ENCODE results near the gene WDR33.
"Not testable (repeated sequence)": the region's sequence is repeated elsewhere in the genome, so short reads cannot be mapped to it uniquely, and the experiment has no call there.

WDR33 gene

DNA sequence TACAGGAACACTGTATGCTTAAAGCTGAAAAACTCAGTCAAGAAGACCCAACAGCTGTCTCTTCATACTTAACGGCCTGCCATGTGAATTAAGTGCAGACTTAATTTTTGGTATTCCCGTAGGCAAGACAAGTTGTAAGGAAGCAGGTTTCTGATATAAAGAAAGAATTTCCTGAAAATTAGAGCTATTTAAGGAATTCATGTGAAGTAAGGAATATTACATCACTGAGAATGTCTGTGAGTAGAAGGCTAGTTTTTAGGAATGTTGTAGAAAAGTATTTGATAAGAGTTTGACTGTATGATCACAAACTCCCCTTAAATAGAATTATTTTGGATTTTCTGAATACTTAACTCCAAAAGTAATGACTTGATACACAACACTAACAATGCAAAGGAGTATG, 51.0 kb downstream of the WDR33 start:
- DNase-seq: no peak

DNA sequence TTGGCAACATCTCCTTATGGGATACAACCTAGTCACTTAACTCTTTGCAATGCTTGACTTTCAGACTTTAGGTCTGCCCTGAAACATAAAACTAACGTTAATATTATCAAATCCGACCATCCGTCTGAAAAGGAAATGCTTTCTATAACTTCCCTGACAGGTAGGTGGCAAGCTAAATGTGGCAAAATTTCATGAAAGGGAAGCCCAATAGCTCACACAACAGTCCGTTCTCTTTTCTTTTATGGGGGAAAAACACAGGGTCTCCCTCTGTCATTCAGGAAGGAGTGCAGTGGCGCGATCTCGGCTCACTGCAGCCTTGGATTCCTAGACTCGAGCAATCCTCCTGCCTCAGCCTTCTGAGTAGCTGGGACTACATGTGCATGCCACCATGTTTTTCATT, 56.8 kb downstream of the WDR33 start:
- DNase-seq: no peak

DNA sequence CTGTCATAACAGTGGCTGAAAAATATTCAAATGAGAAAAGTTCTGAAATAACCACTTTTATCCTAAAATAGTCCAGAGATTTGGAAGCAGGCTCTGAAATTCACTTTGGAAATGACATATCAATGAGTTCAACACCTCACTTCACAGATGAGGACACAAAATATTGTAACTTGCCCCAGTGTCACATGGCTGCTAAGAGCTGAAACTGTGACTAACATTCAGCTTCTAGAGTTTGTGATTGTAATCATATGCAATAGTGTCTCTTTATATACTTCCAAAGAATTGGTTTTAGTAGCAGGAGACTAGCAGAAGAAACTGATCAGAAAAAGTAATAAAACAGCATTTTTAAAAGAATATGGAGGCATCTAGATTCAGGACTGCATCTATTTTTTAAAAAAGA, 57.6 kb downstream of the WDR33 start:
- DNase-seq: no peak

DNA sequence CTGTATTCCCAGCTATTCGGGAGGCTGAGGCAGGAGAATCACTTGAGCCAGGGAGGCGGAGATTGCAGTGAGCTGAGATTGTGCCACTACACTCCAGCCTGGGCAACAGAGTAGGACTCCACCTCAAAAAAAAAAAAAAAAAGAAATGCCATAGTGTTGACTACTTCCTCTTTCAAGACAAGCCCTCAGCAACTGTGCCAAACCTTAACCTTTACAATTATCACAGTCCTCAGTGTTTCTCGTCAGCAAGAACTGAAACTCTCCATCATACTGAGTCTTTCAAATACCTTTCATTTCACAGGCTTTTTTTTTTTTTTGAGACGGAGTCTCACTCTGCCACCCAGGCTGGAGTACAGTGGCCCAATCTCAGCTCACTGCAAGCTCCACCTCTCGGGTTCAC, 61.4 kb downstream of the WDR33 start:
- not testable (repeated sequence) for DNase-seq

DNA sequence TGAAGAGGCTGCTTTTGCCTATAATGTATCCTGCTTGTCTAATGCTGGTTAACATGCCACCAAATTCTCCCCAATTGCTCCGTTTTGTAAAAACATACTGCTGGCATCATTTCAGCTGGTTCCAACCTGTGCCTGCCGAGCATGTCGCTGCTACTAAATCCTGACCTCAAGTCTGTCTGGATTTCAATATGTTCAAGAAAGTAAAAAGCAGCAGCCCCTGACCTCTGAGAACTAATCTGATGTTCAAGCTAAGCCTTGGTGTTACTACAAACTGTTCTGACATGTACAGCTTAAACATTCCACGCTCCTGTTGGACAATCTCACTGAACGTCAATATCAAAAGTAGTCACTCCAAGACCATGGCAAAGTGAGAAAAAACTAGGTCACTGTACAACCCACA, 63.4 kb downstream of the WDR33 start:
- DNase-seq: no peak

DNA sequence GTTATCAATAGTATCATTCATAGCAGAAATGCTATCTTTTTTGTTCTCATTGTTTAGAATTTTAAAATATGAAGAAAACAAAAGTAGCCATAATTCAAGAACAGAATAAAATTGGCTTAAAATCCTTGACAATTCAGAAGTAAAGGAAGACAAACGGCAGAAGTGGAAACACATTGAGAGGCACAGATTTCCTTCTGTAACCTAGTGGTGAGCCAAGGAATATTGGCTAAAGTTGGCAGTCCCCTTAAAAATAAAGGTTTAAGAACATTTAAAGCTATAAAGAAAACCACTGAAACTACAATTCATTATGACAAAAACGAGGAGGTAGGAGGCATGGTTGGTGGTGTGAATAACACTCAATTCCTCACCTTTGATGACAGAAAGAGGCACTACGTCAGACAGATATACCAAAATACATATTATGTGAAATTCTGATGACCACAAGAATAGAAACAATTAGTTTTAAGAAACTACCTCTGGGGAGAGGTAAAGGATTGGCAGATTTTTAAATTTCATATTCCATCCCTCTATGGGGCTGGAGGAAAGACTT, 67.4 kb downstream of the WDR33 start:
- no peak for DNase-seq

DNA sequence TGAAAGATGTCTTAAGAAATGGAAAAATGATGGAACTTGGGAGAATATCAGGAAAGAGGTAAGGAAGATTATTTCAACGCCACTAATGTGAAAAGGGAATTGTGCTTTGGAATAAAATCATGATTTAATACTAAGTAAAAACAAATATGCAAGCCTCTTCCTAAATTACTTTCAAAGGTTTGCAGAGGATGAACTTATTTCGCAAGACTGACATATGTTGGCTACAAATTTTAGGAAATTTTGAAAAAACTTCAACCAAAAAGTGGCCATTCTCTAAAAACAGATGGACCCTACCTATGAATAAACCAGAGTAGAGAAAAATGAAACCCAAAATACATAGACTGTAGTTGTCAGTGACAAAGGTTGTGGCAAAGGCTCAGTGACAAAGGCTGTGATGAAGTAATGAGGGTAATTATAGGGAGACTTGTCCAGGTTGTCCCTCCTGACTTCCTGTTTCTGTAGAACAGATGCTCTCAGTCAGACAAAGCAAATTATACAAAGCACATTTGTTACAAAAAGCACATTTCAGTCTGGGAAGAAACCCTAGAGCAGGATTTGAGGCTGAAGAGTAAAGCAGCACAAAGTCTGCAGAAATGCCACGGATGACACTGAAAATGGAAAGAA, 70.2 kb downstream of the WDR33 start:
- DNase-seq: no peak

DNA sequence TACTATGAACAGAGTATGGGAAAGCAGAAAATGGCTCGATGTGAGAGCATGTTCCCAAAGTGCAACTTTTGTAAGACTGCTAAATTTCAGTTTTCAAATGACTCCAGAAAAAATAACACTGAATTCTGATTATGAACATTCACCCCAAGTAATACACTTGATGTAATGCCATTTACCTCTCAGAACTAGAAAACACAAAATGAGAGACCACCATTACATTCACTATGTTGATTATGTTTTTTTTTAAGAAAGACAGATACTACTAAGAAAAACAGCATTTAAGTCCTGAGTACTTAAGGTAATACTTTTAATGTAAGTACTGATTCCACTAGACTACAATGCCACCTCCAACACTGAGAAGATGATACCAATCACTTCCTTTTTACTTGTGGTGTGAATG, 71.2 kb downstream of the WDR33 start:
- DNase-seq: no peak

DNA sequence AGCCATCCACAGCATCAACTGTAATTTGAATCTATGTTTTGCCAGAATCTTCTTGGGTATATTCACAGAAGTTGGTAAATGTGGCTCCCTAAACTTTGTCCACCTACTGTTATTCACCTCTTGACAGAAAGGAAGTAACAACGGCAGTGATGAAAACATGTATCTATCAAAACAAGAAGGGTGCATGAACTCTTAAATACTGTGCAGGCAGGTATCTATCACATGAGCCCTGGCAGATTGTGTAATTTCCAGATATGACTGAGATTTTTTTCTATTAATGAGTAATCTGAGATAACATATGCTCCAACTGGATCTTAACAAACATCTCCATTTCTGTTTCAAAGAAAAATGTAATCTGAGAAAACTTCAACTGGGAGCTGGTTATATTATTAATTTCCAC, 73.1 kb downstream of the WDR33 start:
- DNase-seq: no peak

DNA sequence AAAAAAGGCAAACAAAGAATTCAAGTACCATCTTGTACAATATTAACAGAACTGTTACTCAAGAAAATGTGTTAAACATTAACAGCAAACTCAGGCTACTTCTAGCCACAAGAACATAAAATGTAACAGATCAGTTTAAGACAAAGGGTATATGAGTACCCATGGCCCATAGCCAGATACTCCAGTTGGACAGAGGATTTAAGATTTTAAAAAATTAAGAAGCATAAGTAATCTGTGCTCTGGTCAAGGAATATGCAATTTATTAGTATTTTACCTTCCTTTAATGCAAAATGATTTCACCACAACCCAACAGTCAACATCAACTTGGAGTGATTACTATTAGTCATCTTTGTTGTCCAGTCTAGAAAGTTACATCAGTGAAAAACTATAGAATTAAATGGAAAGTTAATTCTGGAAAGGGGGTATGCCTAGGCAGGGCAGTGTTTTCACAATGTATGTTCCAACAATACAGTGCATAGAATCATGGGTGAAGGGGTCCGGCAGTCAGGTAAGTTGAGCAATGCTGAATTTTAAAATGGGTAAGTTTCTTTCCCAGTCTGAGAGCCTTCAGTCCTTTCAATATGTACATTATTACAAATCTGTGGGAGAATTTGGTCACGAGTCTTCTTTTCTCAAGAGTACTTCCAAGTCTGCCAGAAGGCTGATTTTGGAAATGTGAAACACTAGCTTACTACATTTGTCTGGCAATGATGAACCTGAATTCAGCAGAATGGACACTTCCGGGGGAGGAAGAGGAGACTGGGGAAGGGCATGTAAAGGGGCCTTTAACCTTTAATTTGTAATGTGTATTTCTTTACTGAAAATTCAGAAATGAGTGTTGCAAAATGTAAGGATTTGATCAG, 75.2 kb downstream of the WDR33 start:
- DNase-seq: peak; percentile 87

DNA sequence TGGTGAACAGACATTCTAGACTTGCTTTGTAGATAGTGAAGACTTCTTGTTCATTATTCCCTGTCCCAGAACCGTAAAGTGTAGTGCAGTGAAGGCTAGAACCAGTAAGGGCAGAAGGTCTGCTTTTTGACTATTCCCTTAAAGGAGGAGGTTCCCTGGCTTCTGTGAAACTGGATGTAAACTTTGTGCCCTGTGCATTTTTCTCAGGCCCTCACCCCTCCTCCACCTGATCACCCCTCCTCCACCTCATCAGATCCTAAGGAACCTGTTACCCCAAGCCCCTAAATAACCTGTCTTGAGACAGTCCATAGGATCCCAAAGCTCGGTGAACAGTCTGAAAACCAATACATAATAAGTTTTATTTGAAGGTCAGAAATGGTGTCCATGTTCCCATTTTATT, 75.9 kb downstream of the WDR33 start:
- peak; percentile 43 for DNase-seq

DNA sequence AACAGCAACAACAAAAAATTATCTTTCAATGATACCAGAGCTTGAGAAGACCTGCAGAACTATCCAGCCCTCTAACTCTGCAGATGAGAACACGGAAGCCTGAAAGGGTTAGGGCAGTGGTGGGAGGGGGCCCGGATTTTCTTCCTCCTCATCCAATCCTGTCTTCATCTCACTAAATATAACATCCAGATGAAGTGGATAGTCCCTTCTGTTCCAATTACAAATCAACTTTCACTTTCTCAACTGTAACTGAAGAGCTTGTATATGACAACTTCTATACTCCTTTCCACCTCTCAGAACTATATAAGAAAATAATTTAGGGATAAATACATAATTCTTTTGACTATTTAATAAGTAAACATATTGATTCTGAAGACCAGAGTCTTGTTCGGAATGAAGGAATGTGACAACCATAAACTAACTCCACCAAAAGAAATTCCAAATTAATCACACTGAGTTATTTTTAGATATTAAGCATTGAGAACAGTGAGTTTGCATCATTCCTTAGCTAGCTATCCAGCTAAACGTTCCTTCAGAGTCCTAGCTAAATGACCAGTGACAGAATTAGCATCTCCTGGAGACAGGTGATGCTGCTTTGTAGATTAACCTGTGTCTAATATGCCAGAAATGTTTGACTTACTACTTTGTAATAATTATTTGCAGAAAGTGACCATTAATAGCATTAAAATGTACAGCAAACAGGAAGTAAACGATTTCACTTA, 77.0 kb downstream of the WDR33 start:
- peak; percentile 47 for DNase-seq

DNA sequence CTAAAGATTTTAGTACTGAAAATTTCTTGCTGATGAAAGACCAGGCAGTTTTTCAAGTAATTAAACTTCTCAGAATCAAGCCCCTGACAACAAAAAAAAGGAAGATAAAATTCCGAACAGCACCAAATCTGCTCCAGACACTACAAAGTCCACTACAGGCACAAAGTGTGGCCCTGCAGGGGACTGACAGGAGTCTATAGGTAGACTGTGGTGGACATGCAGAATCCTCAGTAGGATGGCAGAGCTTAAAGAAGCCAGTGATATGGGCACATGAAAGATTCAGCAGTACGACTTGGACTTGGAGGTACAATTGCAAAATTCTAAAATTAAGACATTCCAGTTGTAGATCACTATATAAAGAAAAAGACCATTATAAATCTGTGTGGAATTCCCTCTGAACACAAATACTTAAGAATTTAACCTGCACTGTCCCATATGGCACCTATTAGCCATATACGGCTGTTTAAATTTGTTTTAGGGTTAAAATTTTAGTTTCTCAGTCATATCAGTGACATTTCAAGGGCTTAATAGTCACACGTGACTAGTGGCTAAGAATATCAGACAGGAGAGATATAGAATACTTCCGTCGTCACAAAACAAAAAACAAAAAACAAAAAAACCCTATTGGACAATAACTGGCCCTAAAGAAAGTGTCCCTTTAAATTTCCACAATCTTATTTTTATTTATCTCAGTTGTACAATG, 77.7 kb downstream of the WDR33 start:
- no peak for DNase-seq

DNA sequence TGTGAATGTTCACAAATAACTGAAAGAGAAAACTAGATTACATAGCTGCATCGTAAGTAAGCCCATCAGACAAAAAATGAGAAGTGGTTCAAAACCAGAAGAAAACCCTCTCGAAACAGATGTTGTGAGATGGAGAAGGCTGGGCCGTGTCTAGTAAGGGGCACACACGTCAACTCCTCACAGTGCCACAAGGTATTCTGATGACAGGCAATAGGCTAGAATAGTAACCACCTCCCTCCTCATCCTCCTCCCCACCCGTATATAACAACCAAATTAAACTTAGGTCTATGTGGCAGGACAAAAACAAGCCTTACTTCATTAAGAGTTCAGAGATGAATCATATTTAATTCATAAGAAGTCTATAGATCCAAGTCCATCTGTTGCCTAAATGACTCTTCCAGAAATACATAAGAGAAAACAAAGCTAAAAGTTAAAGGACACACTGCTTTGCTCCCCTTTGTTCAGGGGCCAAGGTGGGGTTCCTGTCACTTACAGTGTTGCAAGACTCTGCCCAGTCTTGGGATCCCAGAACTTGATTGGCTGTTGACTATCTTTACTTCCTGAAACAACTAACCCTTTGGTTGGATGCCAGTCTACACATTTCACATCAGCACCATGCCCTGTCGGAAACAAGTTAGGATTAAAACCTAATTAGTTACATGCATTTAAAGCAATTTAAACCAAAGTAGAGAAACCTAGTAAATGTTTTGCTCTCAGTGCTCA, 84.7 kb downstream of the WDR33 start:
- DNase-seq: no peak

DNA sequence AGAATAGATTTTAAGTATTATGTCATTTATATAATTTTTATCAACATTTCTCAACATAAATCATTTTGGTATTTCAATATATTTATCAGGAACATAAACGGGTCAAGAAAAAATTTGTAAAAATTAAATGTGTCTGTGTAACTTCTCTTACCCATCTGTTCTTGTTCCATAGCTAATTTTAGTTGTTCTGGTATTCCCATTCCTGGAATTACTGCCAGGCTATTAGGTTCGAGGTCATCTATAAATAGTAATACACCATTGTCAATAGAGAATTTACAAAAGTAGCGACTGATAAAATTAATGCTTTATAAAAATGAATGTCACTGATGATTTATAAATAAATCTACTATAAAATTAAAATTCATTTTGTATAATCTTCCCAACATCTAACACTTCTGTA, 88.2 kb downstream of the WDR33 start:
- no peak for DNase-seq

DNA sequence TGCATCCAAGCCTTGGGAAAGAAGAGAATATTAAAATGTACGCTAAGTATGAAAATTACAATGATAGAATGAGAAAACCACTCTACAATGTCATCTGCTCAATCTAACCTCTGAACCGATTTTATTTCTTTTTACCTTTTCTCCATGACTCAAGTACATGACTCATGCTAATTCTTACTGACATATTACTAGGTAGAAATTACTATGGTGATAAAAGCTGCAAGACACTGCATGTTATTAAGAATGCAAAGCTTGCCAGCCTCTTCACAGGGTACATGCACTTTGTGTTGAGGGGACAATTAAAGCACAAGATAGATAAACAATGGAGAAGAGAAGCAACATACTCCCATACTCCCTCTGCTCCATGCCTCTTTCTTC, 89.0 kb downstream of the WDR33 start:
- DNase-seq: peak; percentile 65

DNA sequence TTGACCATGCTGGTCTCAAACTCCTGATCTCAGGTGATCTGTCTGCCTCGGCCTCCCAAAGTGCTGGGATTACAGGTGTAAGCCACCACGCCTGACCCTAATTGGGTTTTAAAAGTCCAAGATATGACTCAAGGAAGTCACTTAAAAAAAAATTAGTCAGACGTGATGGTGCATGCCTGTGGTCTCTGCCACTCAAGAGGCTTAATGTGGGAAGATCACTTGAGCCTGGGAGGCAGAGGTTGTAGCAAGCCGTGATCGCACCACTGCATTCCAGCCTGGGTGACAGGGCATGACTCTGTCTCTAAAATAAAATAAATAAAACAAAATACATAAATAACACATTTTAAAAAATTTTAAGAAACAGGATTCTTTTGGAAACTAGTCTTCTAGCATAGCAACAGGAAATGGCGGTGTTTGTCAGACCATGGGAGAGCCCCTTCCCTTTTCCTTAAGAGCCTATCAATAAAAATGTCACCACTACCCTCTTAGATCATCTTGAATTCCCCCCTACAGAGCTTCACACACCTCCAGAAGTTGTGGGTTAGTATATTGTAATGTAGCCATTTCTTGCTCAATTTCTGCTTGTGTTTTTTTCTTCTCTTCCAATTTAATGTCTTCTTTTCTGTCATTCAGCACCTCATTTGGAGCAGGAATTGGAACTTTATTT, 89.5 kb downstream of the WDR33 start:
- peak; percentile 20 for DNase-seq

DNA sequence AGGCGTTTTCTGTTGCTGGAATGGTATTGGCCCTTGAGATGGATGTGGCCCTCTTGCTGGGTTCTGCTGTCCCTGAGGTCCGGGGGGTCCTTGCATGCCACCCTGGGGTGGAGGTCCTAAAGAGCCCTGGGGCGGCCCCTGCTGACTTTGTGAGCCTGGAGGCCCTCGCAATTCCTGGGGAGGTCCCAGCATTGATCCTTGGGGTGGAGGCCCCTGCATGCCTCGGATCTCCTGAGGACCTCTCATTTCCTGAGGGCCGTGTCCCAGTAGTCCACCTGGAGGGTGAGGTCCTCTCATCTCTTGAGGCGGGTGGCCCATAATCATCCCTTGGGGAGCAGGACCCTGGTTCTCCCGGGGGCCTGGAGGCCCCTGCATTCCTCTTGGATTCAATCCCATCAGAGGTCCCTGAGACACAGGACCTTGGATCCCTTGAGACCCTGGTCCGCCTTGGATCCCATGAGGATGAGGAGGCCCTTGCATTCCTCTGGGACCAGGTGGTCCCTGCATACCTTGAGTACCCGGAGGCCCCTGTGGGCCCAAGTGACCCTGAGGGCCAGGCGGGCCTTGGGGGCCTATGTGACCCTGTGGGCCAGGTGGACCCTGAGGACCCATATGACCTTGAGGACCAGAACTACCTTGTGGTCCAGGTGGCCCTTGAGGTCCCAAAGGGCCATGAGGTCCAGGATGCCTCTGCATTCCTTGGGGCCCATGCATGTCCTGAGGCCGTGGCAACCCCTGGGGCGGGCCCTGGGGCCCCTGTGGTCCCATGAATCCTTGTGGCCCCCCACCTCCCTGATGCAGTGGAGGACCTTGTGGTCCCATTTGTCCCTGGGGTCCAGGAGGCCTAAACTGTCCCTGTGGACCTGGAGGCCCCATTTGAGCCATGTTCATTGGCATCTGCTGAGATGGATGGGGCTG, 91.4 kb downstream of the WDR33 start:
- DNase-seq: no peak

DNA sequence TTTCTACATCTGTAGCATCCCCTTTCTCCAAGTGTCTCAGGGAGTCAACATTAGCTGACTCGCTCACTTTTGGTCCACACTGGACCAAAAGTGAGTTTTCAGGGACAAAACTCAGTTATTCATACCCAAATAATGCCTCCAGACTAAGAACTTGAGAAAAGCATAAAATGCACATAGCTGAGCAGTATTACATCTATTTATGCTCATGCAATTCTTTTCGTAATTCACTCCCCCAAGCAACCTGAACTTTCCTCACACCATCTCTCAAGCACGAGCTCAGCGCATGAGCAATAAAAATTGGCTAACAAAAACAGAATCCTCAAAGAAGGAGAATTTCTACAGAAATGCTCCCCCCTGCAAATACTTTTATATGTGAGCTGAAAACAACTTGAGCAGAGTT, 92.7 kb downstream of the WDR33 start:
- DNase-seq: no peak

DNA sequence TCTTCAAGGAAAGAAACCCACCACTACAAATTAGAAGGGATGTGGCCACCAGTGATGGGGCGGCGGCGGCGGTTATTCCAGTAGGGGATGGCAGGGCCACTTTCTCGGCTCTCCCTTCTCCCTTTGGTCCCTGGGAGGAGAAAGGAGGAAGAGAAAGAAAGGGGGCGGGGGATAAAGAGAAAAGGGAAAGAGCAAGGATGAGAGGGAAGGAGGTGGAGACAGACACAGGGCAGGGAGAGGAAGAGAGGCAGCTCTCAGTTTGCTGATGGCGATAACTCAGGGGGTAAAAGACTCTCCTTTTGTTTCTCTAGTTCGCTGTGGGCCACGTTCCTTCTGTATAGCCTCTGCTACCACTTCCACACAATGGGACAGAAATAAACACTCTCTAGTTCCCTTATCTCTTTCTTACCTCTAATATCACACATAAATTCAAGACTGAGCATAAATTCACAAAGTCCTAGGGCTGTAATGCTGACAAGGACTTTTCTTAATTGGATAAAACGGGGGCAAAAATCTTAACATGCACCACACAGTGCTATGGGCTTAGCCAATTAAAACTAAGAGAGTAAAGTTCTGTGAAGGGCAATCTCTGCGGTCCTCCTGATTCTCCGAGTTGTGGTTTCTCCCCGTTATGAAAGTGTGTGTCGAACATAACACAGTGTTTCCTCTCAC, 95.1 kb downstream of the WDR33 start:
- no peak for DNase-seq

Measured in kidney glomerular epithelial cell (primary cell).